ENCODE results near the gene PPCDC.

- TF ChIP-seq POLR2A (IDR thresholded peaks at IDR 0.05), result no peak
- TF ChIP-seq, protein P1, sequence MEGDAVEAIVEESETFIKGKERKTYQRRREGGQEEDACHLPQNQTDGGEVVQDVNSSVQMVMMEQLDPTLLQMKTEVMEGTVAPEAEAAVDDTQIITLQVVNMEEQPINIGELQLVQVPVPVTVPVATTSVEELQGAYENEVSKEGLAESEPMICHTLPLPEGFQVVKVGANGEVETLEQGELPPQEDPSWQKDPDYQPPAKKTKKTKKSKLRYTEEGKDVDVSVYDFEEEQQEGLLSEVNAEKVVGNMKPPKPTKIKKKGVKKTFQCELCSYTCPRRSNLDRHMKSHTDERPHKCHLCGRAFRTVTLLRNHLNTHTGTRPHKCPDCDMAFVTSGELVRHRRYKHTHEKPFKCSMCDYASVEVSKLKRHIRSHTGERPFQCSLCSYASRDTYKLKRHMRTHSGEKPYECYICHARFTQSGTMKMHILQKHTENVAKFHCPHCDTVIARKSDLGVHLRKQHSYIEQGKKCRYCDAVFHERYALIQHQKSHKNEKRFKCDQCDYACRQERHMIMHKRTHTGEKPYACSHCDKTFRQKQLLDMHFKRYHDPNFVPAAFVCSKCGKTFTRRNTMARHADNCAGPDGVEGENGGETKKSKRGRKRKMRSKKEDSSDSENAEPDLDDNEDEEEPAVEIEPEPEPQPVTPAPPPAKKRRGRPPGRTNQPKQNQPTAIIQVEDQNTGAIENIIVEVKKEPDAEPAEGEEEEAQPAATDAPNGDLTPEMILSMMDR (IDR thresholded peaks at IDR 0.05), result no peak
Measured at GRCh38 chr15:74994685-74995084, 28.7 kb upstream of the PPCDC start.

Measured in adrenal gland (tissue), 5 donors.